HEK293 (cell line): Measurements from ENCODE around the gene CDCA8.
A peak's percentile ranks its signal among the peaks of the same experiment; 100 is the strongest.

Experiments used
- CTCF ChIA-PET: fragments of 350-600 bp; formaldehyde crosslinking; extraction: SDS; loops from one replicate; lab custom pipeline; 2021; ENCODE audit warnings: antibody characterized with exemption; lab: Yijun Ruan, JAX
- POLR2A ChIA-PET: fragments of 300-600 bp; formaldehyde crosslinking; extraction: SDS; loops from one replicate; lab custom pipeline; 2020; ENCODE audit warnings: antibody characterized with exemption, inconsistent platforms; lab: Yijun Ruan, JAX
- H3K27ac ChIP-seq: fragments of 200-500 bp; sonication (Bioruptor generic); 2 replicates; pipeline ENCODE4 v1.5.1; 2014; ENCODE audit warnings: low read depth, low read length, control low read depth, inconsistent platforms; ENCODE audit errors: extremely low read depth
- H3K36me3 ChIP-seq, 2 experiments: fragments of 200-500 bp in 1 of 2; sonication (Bioruptor generic) in 1 of 2; 1 replicate in 1 of 2; 2 replicates in 1 of 2; pipeline ENCODE4 v1.5.1; 2014 to 2017; ENCODE audit warnings: inconsistent platforms in 2 of 2, low read length in 2 of 2; ENCODE audit not compliant: control insufficient read depth in 2 of 2, insufficient read depth in 1 of 2
- H3K4me1 ChIP-seq: fragments of 200-500 bp; sonication (Bioruptor generic); 2 replicates; pipeline ENCODE4 v1.5.1; 2014; ENCODE audit warnings: mild to moderate bottlenecking, low read length, inconsistent platforms; ENCODE audit not compliant: control insufficient read depth, insufficient read depth
- H3K4me3 ChIP-seq: 2 replicates; pipeline ENCODE4 v1.5.1; 2011; ENCODE audit warnings: low read depth, mild to moderate bottlenecking, control low read depth, low read length, moderate library complexity
- H3K9me3 ChIP-seq: fragments of 200-500 bp; sonication (Bioruptor generic); 2 replicates; pipeline ENCODE4 v1.5.1; 2014; ENCODE audit warnings: low read depth, low read length, inconsistent platforms; ENCODE audit not compliant: control insufficient read depth, insufficient read depth
- IKZF3 ChIP-seq: fragments of 450-650 bp; IDR thresholded peaks from 2 replicates; pipeline ENCODE4 v1.5.0; 2018; ENCODE audit warnings: missing biosample characterization, mild to moderate bottlenecking, missing genetic modification characterization, moderate library complexity
- KLF8 ChIP-seq: fragments of 450-650 bp; formaldehyde crosslinking; IDR thresholded peaks from 2 replicates; pipeline ENCODE4 v1.5.1; 2016; ENCODE audit warnings: missing biosample characterization, missing genetic modification characterization
- OSR2 ChIP-seq: fragments of 450-650 bp; formaldehyde crosslinking; IDR thresholded peaks from 2 replicates; pipeline ENCODE4 v1.5.1; 2016; ENCODE audit warnings: missing biosample characterization, missing genetic modification characterization
- SP3 ChIP-seq: fragments of 450-650 bp; formaldehyde crosslinking; IDR thresholded peaks from 2 replicates; pipeline ENCODE4 v1.5.1; 2016; ENCODE audit warnings: missing biosample characterization, missing genetic modification characterization
- YY1 ChIP-seq: fragments of 450-650 bp; formaldehyde crosslinking; IDR thresholded peaks from 2 replicates; pipeline ENCODE4 v1.5.1; 2018; ENCODE audit warnings: missing biosample characterization, missing genetic modification characterization
- ZBTB17 ChIP-seq: fragments of 450-650 bp; formaldehyde crosslinking; IDR thresholded peaks from 2 replicates; pipeline ENCODE4 v1.5.1; 2016; ENCODE audit warnings: missing biosample characterization, missing genetic modification characterization
- ZNF24 ChIP-seq: fragments of 450-650 bp; formaldehyde crosslinking; IDR thresholded peaks from 2 replicates; pipeline ENCODE4 v1.5.1; 2016; ENCODE audit warnings: missing biosample characterization, missing genetic modification characterization
- ZNF416 ChIP-seq: fragments of 450-650 bp; formaldehyde crosslinking; IDR thresholded peaks from 2 replicates; pipeline ENCODE4 v1.5.1; 2016; ENCODE audit warnings: missing biosample characterization, missing genetic modification characterization
- ZNF510 ChIP-seq: fragments of 450-650 bp; formaldehyde crosslinking; IDR thresholded peaks from 2 replicates; pipeline ENCODE4 v1.5.1; 2018; ENCODE audit warnings: mild to moderate bottlenecking, missing genetic modification characterization, missing biosample characterization; ENCODE audit not compliant: insufficient replicate concordance
- ZNF514 ChIP-seq: fragments of 450-650 bp; formaldehyde crosslinking; IDR thresholded peaks from 2 replicates; pipeline ENCODE4 v1.5.1; 2016; ENCODE audit warnings: missing biosample characterization, missing genetic modification characterization
- ZNF549 ChIP-seq: fragments of 450-650 bp; IDR thresholded peaks from 2 replicates; pipeline ENCODE4 v1.5.1; 2018; ENCODE audit warnings: missing biosample characterization, missing genetic modification characterization, mild to moderate bottlenecking, inconsistent platforms, moderate library complexity
- ZNF555 ChIP-seq: fragments of 450-650 bp; formaldehyde crosslinking; conservative IDR thresholded peaks from 2 replicates; pipeline ENCODE4 v1.5.1; 2017; ENCODE audit warnings: missing biosample characterization, mild to moderate bottlenecking, missing genetic modification characterization, inconsistent platforms
- ZNF596 ChIP-seq: fragments of 450-650 bp; IDR thresholded peaks from 2 replicates; pipeline ENCODE4 v1.5.0; 2018; ENCODE audit warnings: missing biosample characterization, mild to moderate bottlenecking, missing genetic modification characterization, moderate library complexity
- ZNF626 ChIP-seq: fragments of 450-650 bp; sonication (Bioruptor Pico); formaldehyde crosslinking; IDR thresholded peaks from 2 replicates; pipeline ENCODE4 v1.5.1; 2018; ENCODE audit warnings: missing biosample characterization, missing genetic modification characterization, inconsistent platforms
- ZNF677 ChIP-seq: fragments of 450-650 bp; IDR thresholded peaks from 2 replicates; pipeline ENCODE4 v1.5.0; 2018; ENCODE audit warnings: missing biosample characterization, mild to moderate bottlenecking, missing genetic modification characterization, moderate library complexity
- TF ChIP-seq, protein P1 (sequence below): fragments of 450-650 bp; formaldehyde crosslinking; IDR thresholded peaks from 2 replicates; pipeline ENCODE4 v1.5.1; 2016; ENCODE audit warnings: missing biosample characterization, missing genetic modification characterization
- TF ChIP-seq, protein P2 (sequence below): fragments of 450-650 bp; formaldehyde crosslinking; IDR thresholded peaks from 2 replicates; pipeline ENCODE4 v1.5.1; 2016; ENCODE audit warnings: missing biosample characterization, missing genetic modification characterization
- TF ChIP-seq, protein P3 (sequence below): fragments of 450-650 bp; formaldehyde crosslinking; IDR thresholded peaks from 2 replicates; pipeline ENCODE4 v1.5.1; 2016; ENCODE audit warnings: missing biosample characterization, missing genetic modification characterization
- TF ChIP-seq, protein P4 (sequence below): fragments of 450-650 bp; formaldehyde crosslinking; IDR thresholded peaks from 2 replicates; pipeline ENCODE4 v1.5.1; 2016; ENCODE audit warnings: missing biosample characterization, missing genetic modification characterization, borderline replicate concordance
- TF ChIP-seq, protein P5 (sequence below): fragments of 450-650 bp; formaldehyde crosslinking; IDR thresholded peaks from 2 replicates; pipeline ENCODE4 v1.5.1; 2017; ENCODE audit warnings: missing biosample characterization, missing genetic modification characterization

The CDCA8 gene

DNA sequence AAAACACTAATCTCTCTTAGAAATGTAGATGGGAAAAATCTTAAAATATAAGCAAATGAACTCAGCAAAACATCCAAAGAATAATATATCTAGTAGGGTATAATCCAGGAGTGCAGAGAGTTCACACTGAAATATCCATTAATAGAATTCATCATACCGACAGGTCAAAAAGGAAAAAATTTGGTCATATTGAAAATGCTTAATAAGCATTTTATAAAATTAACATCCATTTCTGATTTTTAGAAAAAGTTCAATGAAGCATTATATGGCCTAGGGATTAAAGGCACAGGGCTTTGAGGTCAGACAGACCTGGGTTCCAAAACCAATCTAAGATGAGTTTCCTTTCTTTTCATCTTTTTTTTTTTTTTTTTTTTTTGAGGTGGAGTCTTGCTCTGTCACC is 56.2 kb downstream of the CDCA8 start:
- CTCF ChIA-PET = no interaction called here
- POLR2A ChIA-PET = no interaction called here
- no peaks in the 10 kb centered on the region; a peak in 1 of 3 replicates for H3K36me3 ChIP-seq

DNA sequence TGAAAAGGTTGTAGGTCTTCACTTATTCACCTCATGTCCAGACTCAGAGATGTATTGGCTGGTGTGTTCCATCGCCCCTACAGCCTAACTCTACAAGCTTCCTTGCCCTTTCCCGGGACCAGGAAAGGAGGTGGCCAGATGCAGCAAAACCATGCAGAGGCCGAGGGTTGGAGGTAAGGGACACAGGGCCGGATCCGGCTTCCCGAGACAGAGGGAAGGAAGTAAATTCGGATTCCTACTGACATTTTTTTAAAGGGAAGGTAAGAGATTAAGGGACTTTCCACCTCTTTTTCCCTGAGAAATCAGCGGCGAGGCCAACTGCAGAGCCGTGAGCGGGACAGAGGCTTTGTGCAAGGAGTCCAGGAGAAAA is 59.9 kb downstream of the CDCA8 start:
- CTCF ChIA-PET = no interaction called here
- no peaks in the 10 kb centered on the region; a peak in 1 of 3 replicates for H3K36me3 ChIP-seq
- no peak overlapping the region for H3K27ac ChIP-seq
- no peaks in the 10 kb centered on the region for H3K4me1 ChIP-seq
- H3K4me3 ChIP-seq = peak overlapping the region; percentile 33; the same call in 1 of the 2 replicates
- POLR2A ChIA-PET = no interaction called here
- H3K9me3 ChIP-seq = no peaks in the 10 kb centered on the region
- TF ChIP-seq, protein P1, sequence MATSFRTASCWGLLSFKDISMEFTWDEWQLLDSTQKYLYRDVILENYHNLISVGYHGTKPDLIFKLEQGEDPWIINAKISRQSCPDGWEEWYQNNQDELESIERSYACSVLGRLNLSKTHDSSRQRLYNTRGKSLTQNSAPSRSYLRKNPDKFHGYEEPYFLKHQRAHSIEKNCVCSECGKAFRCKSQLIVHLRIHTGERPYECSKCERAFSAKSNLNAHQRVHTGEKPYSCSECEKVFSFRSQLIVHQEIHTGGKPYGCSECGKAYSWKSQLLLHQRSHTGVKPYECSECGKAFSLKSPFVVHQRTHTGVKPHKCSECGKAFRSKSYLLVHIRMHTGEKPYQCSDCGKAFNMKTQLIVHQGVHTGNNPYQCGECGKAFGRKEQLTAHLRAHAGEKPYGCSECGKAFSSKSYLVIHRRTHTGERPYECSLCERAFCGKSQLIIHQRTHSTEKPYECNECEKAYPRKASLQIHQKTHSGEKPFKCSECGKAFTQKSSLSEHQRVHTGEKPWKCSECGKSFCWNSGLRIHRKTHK = no peak
- no peak for TF ChIP-seq YY1
- TF ChIP-seq, protein P2, sequence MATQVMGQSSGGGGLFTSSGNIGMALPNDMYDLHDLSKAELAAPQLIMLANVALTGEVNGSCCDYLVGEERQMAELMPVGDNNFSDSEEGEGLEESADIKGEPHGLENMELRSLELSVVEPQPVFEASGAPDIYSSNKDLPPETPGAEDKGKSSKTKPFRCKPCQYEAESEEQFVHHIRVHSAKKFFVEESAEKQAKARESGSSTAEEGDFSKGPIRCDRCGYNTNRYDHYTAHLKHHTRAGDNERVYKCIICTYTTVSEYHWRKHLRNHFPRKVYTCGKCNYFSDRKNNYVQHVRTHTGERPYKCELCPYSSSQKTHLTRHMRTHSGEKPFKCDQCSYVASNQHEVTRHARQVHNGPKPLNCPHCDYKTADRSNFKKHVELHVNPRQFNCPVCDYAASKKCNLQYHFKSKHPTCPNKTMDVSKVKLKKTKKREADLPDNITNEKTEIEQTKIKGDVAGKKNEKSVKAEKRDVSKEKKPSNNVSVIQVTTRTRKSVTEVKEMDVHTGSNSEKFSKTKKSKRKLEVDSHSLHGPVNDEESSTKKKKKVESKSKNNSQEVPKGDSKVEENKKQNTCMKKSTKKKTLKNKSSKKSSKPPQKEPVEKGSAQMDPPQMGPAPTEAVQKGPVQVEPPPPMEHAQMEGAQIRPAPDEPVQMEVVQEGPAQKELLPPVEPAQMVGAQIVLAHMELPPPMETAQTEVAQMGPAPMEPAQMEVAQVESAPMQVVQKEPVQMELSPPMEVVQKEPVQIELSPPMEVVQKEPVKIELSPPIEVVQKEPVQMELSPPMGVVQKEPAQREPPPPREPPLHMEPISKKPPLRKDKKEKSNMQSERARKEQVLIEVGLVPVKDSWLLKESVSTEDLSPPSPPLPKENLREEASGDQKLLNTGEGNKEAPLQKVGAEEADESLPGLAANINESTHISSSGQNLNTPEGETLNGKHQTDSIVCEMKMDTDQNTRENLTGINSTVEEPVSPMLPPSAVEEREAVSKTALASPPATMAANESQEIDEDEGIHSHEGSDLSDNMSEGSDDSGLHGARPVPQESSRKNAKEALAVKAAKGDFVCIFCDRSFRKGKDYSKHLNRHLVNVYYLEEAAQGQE = no peak
- no peak for TF ChIP-seq ZNF510
- no peak for TF ChIP-seq ZNF677 (tag by site-specific recombination)
- no peak for TF ChIP-seq ZNF514
- no peak for TF ChIP-seq SP3 (tag by site-specific recombination)
- TF ChIP-seq ZNF596 (tag by site-specific recombination) = no peak
- TF ChIP-seq ZNF24 = no peak
- no peak for TF ChIP-seq IKZF3 (tag by site-specific recombination)
- TF ChIP-seq ZNF555 (tag by site-specific recombination) = no peak
- no peak for TF ChIP-seq OSR2 (tag by site-specific recombination)
- no peak for TF ChIP-seq KLF8 (tag by site-specific recombination)

More for the DNA sequence above, 56.2 kb downstream of the CDCA8 start:
- Histone ChIP-seq H3K9me3 (no peaks in the 10 kb centered on the region), H3K4me3 (no peak overlapping the region), H3K4me1 (no peaks in the 10 kb centered on the region), H3K27ac (no peak overlapping the region)
- TF ChIP-seq, protein P3, sequence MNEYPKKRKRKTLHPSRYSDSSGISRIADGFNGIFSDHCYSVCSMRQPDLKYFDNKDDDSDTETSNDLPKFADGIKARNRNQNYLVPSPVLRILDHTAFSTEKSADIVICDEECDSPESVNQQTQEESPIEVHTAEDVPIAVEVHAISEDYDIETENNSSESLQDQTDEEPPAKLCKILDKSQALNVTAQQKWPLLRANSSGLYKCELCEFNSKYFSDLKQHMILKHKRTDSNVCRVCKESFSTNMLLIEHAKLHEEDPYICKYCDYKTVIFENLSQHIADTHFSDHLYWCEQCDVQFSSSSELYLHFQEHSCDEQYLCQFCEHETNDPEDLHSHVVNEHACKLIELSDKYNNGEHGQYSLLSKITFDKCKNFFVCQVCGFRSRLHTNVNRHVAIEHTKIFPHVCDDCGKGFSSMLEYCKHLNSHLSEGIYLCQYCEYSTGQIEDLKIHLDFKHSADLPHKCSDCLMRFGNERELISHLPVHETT (tag by site-specific recombination) = no peak
- no peak for TF ChIP-seq ZNF626 (tag by site-specific recombination)
- TF ChIP-seq OSR2 (tag by site-specific recombination) = no peak
- no peak for TF ChIP-seq ZBTB17 (tag by site-specific recombination)
- TF ChIP-seq, protein P4, sequence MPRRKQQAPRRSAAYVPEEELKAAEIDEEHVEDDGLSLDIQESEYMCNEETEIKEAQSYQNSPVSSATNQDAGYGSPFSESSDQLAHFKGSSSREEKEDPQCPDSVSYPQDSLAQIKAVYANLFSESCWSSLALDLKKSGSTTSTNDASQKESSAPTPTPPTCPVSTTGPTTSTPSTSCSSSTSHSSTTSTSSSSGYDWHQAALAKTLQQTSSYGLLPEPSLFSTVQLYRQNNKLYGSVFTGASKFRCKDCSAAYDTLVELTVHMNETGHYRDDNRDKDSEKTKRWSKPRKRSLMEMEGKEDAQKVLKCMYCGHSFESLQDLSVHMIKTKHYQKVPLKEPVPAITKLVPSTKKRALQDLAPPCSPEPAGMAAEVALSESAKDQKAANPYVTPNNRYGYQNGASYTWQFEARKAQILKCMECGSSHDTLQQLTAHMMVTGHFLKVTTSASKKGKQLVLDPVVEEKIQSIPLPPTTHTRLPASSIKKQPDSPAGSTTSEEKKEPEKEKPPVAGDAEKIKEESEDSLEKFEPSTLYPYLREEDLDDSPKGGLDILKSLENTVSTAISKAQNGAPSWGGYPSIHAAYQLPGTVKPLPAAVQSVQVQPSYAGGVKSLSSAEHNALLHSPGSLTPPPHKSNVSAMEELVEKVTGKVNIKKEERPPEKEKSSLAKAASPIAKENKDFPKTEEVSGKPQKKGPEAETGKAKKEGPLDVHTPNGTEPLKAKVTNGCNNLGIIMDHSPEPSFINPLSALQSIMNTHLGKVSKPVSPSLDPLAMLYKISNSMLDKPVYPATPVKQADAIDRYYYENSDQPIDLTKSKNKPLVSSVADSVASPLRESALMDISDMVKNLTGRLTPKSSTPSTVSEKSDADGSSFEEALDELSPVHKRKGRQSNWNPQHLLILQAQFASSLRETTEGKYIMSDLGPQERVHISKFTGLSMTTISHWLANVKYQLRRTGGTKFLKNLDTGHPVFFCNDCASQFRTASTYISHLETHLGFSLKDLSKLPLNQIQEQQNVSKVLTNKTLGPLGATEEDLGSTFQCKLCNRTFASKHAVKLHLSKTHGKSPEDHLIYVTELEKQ (tag by site-specific recombination) = no peak
- TF ChIP-seq ZNF416 (tag by site-specific recombination) = no peak
- TF ChIP-seq, protein P5, sequence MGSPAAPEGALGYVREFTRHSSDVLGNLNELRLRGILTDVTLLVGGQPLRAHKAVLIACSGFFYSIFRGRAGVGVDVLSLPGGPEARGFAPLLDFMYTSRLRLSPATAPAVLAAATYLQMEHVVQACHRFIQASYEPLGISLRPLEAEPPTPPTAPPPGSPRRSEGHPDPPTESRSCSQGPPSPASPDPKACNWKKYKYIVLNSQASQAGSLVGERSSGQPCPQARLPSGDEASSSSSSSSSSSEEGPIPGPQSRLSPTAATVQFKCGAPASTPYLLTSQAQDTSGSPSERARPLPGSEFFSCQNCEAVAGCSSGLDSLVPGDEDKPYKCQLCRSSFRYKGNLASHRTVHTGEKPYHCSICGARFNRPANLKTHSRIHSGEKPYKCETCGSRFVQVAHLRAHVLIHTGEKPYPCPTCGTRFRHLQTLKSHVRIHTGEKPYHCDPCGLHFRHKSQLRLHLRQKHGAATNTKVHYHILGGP (tag by site-specific recombination) = no peak
- no peak for TF ChIP-seq ZNF549 (tag by site-specific recombination)
